SK-N-MC (cell line): ENCODE results near the gene RAB37.

Experiments
- DNase-seq: peaks from one replicate; pipeline ENCODE4 v3.0.0-alpha.2; 2011; ENCODE audit warnings: low read depth, low spot score
- H3K27ac ChIP-seq: fragments of 200-600 bp; sonication (generic); 2 replicates; pipeline ENCODE4 v1.5.1; 2016; ENCODE audit warnings: mixed run types
- H3K36me3 ChIP-seq: fragments of 200-600 bp; sonication (generic); 2 replicates; pipeline ENCODE4 v1.6.1; 2017; ENCODE audit warnings: antibody characterized with exemption, low read length, mixed read lengths; ENCODE audit not compliant: insufficient read depth
- H3K4me3 ChIP-seq: fragments of 200-600 bp; sonication (generic); 2 replicates; pipeline ENCODE4 v1.5.1; 2016
- H3K9ac ChIP-seq: fragments of 200-600 bp; sonication (generic); 2 replicates; pipeline ENCODE4 v1.8.0; 2017; ENCODE audit warnings: mixed run types, mixed read lengths; ENCODE audit not compliant: insufficient read length
- H3K9me3 ChIP-seq: fragments of 200-600 bp; sonication (generic); 2 replicates; pipeline ENCODE4 v1.6.1; 2017; ENCODE audit warnings: low read depth, mild to moderate bottlenecking, antibody characterized with exemption, low read length, moderate library complexity, mixed read lengths
- EZH2 ChIP-seq: fragments of 200-600 bp; sonication (generic); IDR thresholded peaks from one replicate; pipeline ENCODE4 v1.6.1; 2017; ENCODE audit warnings: antibody characterized with exemption
- FOXP2 ChIP-seq: optimal IDR thresholded peaks from 2 replicates; pipeline ENCODE3; 2011; ENCODE audit warnings: mild to moderate bottlenecking, moderate library complexity; ENCODE audit not compliant: insufficient read depth; ENCODE audit errors: extremely low read length, control extremely low read depth
- POLR2AphosphoS5 ChIP-seq: IDR thresholded peaks from 2 replicates; pipeline ENCODE4 v1.6.1; 2012; ENCODE audit warnings: mild to moderate bottlenecking, low read depth, low read length, borderline replicate concordance

Gene RAB37

DNA sequence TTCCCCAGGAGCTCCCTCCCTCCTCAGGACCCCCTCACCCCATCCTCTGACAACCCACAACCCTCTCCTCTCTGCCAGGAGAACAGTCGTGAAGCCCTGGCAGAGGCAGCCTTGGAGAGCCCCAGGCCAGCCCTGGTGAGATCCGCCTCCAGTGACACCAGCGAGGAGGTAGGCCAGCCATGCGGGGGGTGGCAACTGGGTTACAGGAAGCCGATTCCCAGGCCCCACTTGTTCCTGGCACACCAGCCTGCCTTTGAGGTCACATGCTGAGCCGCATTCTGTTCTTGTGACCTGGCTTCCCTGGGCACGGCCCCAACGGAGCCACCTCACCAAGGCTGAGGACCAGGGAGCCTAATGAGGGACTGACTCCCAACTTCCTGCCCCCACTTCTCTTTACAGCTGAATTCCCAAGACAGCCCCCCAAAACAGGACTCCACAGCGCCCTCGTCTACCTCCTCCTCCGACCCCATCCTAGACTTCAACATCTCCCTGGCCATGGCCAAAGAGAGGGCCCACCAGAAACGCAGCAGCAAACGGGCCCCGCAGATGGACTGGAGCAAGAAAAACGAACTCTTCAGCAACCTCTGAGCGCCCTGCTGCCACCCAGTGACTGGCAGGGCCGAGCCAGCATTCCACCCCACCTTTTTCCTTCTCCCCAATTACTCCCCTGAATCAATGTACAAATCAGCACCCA is 31.2 kb downstream of the RAB37 start:
- Histone ChIP-seq H3K4me3 (no peak overlapping the region), H3K27ac (no peak overlapping the region), H3K9me3 (no peaks in the 10 kb centered on the region), H3K36me3 (peaks cover 22% of the 10 kb centered on the region; the same call in 1 of the 2 replicates), H3K9ac (no peak overlapping the region)
- DNase-seq = no peak
- no peak for TF ChIP-seq FOXP2
- TF ChIP-seq POLR2AphosphoS5 = no peak
- no peak for TF ChIP-seq EZH2

- H3K4me3 ChIP-seq = no peak overlapping the region
- H3K36me3 ChIP-seq = peaks cover 28% of the 10 kb centered on the region; the same call in 1 of the 2 replicates
- H3K27ac ChIP-seq = no peak overlapping the region
- TF ChIP-seq FOXP2 = no peak
- TF ChIP-seq POLR2AphosphoS5 = no peak
- TF ChIP-seq EZH2 = no peak
- H3K9me3 ChIP-seq = no peaks in the 10 kb centered on the region
- DNase-seq = no peak
- no peak overlapping the region for H3K9ac ChIP-seq
Observed at GRCh38 chr17:74768763-74769114, 31.7 kb downstream of the RAB37 start.

GRCh38 chr17:74769266-74769855 is 32.3 kb downstream of the RAB37 start:
- Histone ChIP-seq H3K27ac (no peak overlapping the region), H3K36me3 (peaks cover 29% of the 10 kb centered on the region; the same call in 1 of the 2 replicates)

GRCh38 chr17:74769856-74770497 is 32.9 kb downstream of the RAB37 start:
- no peak for DNase-seq
- H3K9me3 ChIP-seq = no peaks in the 10 kb centered on the region
- no peak overlapping the region for H3K9ac ChIP-seq
- H3K4me3 ChIP-seq = no peak overlapping the region
- H3K27ac ChIP-seq = no peak overlapping the region
- peaks cover 29% of the 10 kb centered on the region; the same call in 1 of the 2 replicates for H3K36me3 ChIP-seq
- TF ChIP-seq EZH2 (no peak), FOXP2 (no peak), POLR2AphosphoS5 (no peak; the same call in 1 of the 2 replicates)

More at GRCh38 chr17:74769266-74769855, 32.3 kb downstream of the RAB37 start:
- TF ChIP-seq POLR2AphosphoS5 (no peak; the same call in 1 of the 2 replicates), EZH2 (no peak), FOXP2 (no peak)
- no peak for DNase-seq
- Histone ChIP-seq H3K9me3 (no peaks in the 10 kb centered on the region), H3K9ac (no peak overlapping the region), H3K4me3 (no peak overlapping the region)

DNA sequence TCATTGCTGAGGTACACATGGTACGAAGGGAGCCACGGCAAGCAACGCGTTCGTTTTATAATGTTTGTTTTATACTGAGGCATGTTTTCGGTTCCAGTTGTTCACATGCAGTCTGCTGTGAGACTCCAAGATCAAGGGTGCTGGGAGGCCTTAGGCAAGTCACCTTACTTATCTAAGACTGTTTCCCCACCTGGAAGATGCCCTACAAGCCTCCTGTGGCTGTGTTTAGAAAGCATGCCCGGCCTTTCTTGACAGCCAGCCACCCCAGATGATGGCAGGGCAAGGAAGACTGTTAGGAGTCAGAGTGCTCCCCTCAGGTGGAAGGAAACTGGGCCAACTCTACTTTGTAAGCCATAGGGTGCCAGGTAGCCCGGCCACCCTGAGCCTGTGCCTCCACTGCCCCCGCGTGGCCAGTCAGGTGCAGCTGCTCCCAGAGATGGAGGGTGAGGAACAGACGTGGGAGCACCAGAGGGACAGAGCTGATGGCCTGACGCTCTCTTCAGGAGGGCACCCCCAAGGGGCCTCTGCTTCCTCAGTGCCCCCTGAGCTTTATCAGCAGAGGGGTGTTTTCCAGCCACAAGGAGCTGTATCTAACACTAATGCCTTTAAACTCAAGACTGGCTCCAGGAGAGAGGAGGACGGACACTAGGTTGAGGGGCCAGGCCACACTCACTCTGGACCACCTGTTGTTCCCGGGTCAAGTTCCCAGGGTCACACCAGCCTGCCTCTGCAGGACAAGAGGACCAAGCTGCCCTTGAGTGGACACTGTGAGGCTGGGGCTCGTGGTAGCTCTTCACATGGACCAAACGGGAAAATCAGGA is 33.7 kb downstream of the RAB37 start:
- TF ChIP-seq FOXP2 (no peak), EZH2 (no peak), POLR2AphosphoS5 (no peak)
- no peak overlapping the region for H3K9ac ChIP-seq
- no peaks in the 10 kb centered on the region for H3K9me3 ChIP-seq
- peaks cover 29% of the 10 kb centered on the region; the same call in 1 of the 2 replicates for H3K36me3 ChIP-seq
- H3K27ac ChIP-seq = no peak overlapping the region
- no peak overlapping the region for H3K4me3 ChIP-seq
- DNase-seq = no peak

DNA sequence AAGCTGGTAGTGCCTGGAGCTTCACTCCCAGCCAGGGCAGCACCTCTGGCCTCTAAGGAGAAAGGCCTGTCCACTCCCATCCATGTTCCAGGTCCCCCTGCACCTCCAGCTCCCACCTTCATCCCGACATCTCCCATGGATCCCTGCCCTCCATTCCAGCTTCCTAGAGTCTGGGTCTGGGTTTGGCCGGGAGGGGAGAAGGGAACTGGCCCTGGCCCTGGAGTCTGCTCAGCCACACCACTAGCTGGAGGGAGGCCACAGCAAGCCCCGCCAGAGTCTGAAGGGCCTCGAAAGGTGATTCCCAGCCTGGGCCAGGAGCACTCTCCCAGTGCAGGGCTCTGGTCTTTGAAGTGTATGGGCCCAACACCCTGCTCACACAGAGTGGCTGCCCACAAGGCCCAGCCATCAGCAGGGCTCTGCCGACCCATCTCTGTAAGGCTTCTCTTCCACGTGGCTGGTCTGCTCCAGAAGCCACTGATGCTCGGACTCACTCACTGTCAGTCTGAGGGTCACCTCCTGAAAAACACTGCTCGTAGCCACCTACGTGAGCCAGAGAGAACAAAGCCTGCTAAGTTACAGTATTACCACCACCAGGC is 34.4 kb downstream of the RAB37 start:
- H3K27ac ChIP-seq = no peak overlapping the region

DNA sequence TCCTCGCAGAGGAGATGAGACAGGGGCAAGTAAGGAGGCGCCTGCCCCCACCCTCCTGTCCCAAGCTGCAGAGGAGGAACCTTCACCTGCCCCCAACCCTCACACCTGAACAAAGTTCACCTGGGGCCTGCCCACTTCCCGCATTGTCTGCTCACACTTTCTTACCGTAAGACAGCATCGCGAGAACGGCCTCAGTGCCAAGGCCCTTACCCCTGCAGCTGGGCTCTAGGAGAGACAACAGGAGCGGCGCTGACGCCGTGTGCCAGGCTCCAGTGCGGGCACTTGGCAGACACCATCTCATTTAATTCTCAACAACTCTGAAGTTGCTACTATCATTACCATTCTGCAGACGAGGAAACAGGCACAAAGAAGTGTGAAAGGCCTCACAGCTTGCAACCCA is 35.0 kb downstream of the RAB37 start:
- Histone ChIP-seq H3K9ac (no peak overlapping the region), H3K9me3 (no peaks in the 10 kb centered on the region), H3K4me3 (no peak overlapping the region), H3K36me3 (peaks cover 29% of the 10 kb centered on the region; the same call in 1 of the 2 replicates), H3K27ac (no peak overlapping the region)
- no peak for TF ChIP-seq EZH2
- TF ChIP-seq FOXP2 = no peak
- TF ChIP-seq POLR2AphosphoS5 = no peak
- DNase-seq = no peak

More for the DNA sequence above, 34.4 kb downstream of the RAB37 start:
- Histone ChIP-seq H3K9me3 (no peaks in the 10 kb centered on the region), H3K36me3 (peaks cover 29% of the 10 kb centered on the region; the same call in 1 of the 2 replicates), H3K4me3 (no peak overlapping the region), H3K9ac (no peak overlapping the region)
- TF ChIP-seq FOXP2 = no peak
- no peak for TF ChIP-seq EZH2
- no peak for TF ChIP-seq POLR2AphosphoS5
- DNase-seq = no peak
